NK-92 (cell line): ENCODE results near the gene ITGA11.

Experiments used
- DNase-seq: peaks from one replicate; lab custom pipeline; 2025; ENCODE audit not compliant: unreplicated experiment; lab: John Stamatoyannopoulos, UW

ITGA11 gene

GRCh38 chr15:68431792-68432401, at the start of gene ITGA11:
Gene ITGA11, minus strand, starts transcription at chr15:68432163. Its CDS starts 97 bp downstream, at chr15:68432066.
- DNase-seq, result no peak

GRCh38 chr15:68481321-68481720, 49.4 kb upstream of the ITGA11 start:
- DNase-seq, result no peak

GRCh38 chr15:68480296-68480695, 48.3 kb upstream of the ITGA11 start:
- no peak for DNase-seq

GRCh38 chr15:68479870-68480269, 47.9 kb upstream of the ITGA11 start:
- DNase-seq, result no peak

- DNase-seq, result no peak
These were observed 47.4 kb upstream of the ITGA11 start for GRCh38 chr15:68479406-68479805.

GRCh38 chr15:68478853-68479252, 46.9 kb upstream of the ITGA11 start:
- DNase-seq, result no peak

- DNase-seq, result no peak
These were observed 43.5 kb upstream of the ITGA11 start for GRCh38 chr15:68475449-68475848.

- DNase-seq, result no peak
These were observed 39.6 kb upstream of the ITGA11 start for GRCh38 chr15:68471541-68471940.

- no peak for DNase-seq
These were observed 39.0 kb upstream of the ITGA11 start for GRCh38 chr15:68470976-68471375.

- no peak for DNase-seq
These were observed 38.2 kb upstream of the ITGA11 start for GRCh38 chr15:68470049-68470742.

GRCh38 chr15:68469162-68470048, 37.4 kb upstream of the ITGA11 start:
- DNase-seq, result no peak

- no peak for DNase-seq
These were observed 34.9 kb upstream of the ITGA11 start for GRCh38 chr15:68466876-68467275.

- no peak for DNase-seq
These were observed 34.0 kb upstream of the ITGA11 start for GRCh38 chr15:68465861-68466560.

- DNase-seq, result no peak
These were observed 32.6 kb upstream of the ITGA11 start for GRCh38 chr15:68464448-68465090.

GRCh38 chr15:68463996-68464395, 32.0 kb upstream of the ITGA11 start:
- DNase-seq, result no peak

GRCh38 chr15:68463444-68463843, 31.5 kb upstream of the ITGA11 start:
- no peak for DNase-seq

- DNase-seq, result no peak
These were observed 28.2 kb upstream of the ITGA11 start for GRCh38 chr15:68460166-68460565.

- DNase-seq, result no peak
These were observed 18.2 kb upstream of the ITGA11 start for GRCh38 chr15:68450192-68450591.

- DNase-seq, result no peak
These were observed 17.4 kb upstream of the ITGA11 start for GRCh38 chr15:68449389-68449788.

- no peak for DNase-seq
These were observed 16.2 kb upstream of the ITGA11 start for GRCh38 chr15:68447976-68448755.
